Measurements from ENCODE around the gene SLC25A36. TPM values are rescaled to one million over a fixed set of nuclear protein-coding genes. Genes with fewer than 3 reads are reported as not detected.

Gene SLC25A36
- total RNA-seq, 1 experiment from 2014 or later = 78.4 TPM

DNA sequence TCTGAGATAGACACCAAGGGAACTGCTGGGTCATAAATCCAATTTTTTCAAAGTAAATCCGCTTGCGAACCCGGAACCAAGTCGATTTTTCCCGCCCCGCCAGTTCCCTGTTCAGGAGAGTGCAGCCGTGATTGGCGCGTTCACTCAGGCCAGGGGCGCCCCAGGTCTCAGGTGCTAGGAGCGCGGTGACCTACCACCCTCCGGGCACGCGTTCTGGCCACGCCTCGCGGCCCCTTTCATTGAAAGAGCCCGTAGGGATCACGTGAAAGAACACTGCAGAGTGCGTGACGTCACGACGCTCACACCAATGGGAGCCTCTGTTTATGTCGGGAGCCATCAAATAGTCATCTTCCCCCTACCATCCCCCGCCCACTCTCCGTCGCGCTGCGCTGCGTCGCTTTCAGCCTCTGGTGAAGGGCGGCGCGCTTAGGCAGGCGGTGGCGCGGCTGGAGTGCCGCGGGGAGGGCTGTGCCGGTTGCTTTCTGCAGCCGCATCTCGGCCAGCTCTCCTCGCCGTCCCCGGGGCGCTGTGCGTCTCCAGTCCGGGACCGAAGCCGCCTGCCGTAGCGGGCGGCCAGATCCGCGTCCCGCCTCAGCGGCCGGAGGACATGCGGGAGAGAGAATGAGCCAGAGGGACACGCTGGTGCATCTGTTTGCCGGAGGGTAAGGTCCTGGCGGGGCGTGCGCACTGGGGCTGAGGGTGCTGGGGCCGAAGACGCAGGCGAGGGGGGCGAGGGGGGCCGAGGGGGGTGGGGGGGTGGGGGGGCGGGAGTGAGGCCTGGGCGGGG, at the start of gene SLC25A36 (continued):
- TF ChIP-seq, protein P1, sequence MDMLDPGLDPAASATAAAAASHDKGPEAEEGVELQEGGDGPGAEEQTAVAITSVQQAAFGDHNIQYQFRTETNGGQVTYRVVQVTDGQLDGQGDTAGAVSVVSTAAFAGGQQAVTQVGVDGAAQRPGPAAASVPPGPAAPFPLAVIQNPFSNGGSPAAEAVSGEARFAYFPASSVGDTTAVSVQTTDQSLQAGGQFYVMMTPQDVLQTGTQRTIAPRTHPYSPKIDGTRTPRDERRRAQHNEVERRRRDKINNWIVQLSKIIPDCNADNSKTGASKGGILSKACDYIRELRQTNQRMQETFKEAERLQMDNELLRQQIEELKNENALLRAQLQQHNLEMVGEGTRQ (CRISPR knock-in tag; IDR thresholded peaks at IDR 0.05) = peak; percentile 91
- TF ChIP-seq FOXJ3 (CRISPR knock-in tag; IDR thresholded peaks at IDR 0.05; ENCODE audit: borderline replicate concordance) = no peak
- TF ChIP-seq, protein P2, sequence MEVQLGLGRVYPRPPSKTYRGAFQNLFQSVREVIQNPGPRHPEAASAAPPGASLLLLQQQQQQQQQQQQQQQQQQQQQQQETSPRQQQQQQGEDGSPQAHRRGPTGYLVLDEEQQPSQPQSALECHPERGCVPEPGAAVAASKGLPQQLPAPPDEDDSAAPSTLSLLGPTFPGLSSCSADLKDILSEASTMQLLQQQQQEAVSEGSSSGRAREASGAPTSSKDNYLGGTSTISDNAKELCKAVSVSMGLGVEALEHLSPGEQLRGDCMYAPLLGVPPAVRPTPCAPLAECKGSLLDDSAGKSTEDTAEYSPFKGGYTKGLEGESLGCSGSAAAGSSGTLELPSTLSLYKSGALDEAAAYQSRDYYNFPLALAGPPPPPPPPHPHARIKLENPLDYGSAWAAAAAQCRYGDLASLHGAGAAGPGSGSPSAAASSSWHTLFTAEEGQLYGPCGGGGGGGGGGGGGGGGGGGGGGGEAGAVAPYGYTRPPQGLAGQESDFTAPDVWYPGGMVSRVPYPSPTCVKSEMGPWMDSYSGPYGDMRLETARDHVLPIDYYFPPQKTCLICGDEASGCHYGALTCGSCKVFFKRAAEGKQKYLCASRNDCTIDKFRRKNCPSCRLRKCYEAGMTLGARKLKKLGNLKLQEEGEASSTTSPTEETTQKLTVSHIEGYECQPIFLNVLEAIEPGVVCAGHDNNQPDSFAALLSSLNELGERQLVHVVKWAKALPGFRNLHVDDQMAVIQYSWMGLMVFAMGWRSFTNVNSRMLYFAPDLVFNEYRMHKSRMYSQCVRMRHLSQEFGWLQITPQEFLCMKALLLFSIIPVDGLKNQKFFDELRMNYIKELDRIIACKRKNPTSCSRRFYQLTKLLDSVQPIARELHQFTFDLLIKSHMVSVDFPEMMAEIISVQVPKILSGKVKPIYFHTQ (CRISPR knock-in tag; IDR thresholded peaks at IDR 0.05) = no peak
- TF ChIP-seq OVOL2 (CRISPR knock-in tag; IDR thresholded peaks at IDR 0.05; ENCODE audit: borderline replicate concordance) = no peak; the same call in 1 of the 2 replicates
- TF ChIP-seq, protein P3, sequence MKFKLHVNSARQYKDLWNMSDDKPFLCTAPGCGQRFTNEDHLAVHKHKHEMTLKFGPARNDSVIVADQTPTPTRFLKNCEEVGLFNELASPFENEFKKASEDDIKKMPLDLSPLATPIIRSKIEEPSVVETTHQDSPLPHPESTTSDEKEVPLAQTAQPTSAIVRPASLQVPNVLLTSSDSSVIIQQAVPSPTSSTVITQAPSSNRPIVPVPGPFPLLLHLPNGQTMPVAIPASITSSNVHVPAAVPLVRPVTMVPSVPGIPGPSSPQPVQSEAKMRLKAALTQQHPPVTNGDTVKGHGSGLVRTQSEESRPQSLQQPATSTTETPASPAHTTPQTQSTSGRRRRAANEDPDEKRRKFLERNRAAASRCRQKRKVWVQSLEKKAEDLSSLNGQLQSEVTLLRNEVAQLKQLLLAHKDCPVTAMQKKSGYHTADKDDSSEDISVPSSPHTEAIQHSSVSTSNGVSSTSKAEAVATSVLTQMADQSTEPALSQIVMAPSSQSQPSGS (CRISPR knock-in tag; IDR thresholded peaks at IDR 0.05; ENCODE audit: borderline replicate concordance, low read depth) = no peak; the same call in 1 of the 2 replicates
- TF ChIP-seq, protein P4, sequence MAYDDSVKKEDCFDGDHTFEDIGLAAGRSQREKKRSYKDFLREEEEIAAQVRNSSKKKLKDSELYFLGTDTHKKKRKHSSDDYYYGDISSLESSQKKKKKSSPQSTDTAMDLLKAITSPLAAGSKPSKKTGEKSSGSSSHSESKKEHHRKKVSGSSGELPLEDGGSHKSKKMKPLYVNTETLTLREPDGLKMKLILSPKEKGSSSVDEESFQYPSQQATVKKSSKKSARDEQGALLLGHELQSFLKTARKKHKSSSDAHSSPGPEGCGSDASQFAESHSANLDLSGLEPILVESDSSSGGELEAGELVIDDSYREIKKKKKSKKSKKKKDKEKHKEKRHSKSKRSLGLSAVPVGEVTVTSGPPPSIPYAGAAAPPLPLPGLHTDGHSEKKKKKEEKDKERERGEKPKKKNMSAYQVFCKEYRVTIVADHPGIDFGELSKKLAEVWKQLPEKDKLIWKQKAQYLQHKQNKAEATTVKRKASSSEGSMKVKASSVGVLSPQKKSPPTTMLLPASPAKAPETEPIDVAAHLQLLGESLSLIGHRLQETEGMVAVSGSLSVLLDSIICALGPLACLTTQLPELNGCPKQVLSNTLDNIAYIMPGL (CRISPR knock-in tag; IDR thresholded peaks at IDR 0.05) = 0 out of 2 replicates have a peak, but pooled peaks have one; percentile 22
- 0 out of 2 replicates have a peak, but pooled peaks have one; percentile 22 for TF ChIP-seq ZNF423 (CRISPR knock-in tag; IDR thresholded peaks at IDR 0.05)
- TF ChIP-seq NFE2L1 (CRISPR knock-in tag; IDR thresholded peaks at IDR 0.05) = no peak; the same call in none of the 2 replicates
- TF ChIP-seq SOX15 (CRISPR knock-in tag; IDR thresholded peaks at IDR 0.05) = no peak
- no peak for TF ChIP-seq RORB (CRISPR knock-in tag; IDR thresholded peaks at IDR 0.05)
- no peak for TF ChIP-seq RELA (CRISPR knock-in tag; IDR thresholded peaks at IDR 0.05; ENCODE audit: borderline replicate concordance)
- TF ChIP-seq, protein P5, sequence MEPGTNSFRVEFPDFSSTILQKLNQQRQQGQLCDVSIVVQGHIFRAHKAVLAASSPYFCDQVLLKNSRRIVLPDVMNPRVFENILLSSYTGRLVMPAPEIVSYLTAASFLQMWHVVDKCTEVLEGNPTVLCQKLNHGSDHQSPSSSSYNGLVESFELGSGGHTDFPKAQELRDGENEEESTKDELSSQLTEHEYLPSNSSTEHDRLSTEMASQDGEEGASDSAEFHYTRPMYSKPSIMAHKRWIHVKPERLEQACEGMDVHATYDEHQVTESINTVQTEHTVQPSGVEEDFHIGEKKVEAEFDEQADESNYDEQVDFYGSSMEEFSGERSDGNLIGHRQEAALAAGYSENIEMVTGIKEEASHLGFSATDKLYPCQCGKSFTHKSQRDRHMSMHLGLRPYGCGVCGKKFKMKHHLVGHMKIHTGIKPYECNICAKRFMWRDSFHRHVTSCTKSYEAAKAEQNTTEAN (CRISPR knock-in tag; IDR thresholded peaks at IDR 0.05) = peak; percentile 59; the same call in 1 of the 2 replicates

DNA sequence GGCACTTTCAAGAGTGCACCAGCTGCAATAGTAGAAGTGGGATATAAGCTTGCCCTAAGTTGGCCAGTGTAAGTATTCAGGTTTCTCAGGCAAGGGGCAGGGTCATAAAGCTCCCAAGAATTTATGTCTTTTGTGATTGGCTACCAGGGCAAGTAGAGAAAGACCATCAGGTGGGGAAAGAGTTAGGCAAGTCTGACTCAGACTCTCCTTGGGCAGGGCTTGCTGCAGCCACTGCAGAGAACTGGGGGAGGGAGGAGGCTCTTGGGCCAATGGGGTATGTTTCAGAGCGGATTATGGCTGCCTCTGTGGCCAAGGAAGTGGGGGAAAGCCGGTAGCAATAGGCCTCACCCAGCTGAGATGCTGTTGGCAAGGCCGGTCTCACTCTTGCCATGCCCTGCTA, 44.6 kb upstream of the SLC25A36 start:
- Mint-ChIP-seq H3K9me3 (no peaks in the 10 kb centered on the region), H3K4me1 (no peaks in the 10 kb centered on the region), H3K27me3 (ENCODE audit: low read depth) (peaks cover 32% of the 10 kb centered on the region), H3K36me3 (no peaks in the 10 kb centered on the region), H3K27ac (no peak overlapping the region), H3K4me3 (no peak overlapping the region)
- DNase-seq (ENCODE audit: low spot score) = no peak
- ATAC-seq = peak; percentile 55; the same call in 1 of the 2 replicates
- POLR2A ChIA-PET = no interaction called here
- TF ChIP-seq RORB (CRISPR knock-in tag; IDR thresholded peaks at IDR 0.05) (no peak), ZNF263 (CRISPR knock-in tag; IDR thresholded peaks at IDR 0.05; ENCODE audit: low read depth) (no peak), CREB1 (CRISPR knock-in tag; IDR thresholded peaks at IDR 0.05) (no peak)
- TF ChIP-seq, protein P6, sequence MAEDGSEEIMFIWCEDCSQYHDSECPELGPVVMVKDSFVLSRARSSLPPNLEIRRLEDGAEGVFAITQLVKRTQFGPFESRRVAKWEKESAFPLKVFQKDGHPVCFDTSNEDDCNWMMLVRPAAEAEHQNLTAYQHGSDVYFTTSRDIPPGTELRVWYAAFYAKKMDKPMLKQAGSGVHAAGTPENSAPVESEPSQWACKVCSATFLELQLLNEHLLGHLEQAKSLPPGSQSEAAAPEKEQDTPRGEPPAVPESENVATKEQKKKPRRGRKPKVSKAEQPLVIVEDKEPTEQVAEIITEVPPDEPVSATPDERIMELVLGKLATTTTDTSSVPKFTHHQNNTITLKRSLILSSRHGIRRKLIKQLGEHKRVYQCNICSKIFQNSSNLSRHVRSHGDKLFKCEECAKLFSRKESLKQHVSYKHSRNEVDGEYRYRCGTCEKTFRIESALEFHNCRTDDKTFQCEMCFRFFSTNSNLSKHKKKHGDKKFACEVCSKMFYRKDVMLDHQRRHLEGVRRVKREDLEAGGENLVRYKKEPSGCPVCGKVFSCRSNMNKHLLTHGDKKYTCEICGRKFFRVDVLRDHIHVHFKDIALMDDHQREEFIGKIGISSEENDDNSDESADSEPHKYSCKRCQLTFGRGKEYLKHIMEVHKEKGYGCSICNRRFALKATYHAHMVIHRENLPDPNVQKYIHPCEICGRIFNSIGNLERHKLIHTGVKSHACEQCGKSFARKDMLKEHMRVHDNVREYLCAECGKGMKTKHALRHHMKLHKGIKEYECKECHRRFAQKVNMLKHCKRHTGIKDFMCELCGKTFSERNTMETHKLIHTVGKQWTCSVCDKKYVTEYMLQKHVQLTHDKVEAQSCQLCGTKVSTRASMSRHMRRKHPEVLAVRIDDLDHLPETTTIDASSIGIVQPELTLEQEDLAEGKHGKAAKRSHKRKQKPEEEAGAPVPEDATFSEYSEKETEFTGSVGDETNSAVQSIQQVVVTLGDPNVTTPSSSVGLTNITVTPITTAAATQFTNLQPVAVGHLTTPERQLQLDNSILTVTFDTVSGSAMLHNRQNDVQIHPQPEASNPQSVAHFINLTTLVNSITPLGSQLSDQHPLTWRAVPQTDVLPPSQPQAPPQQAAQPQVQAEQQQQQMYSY (CRISPR knock-in tag; IDR thresholded peaks at IDR 0.05) = no peak
- CTCF ChIA-PET = no interaction called here
